K562 (cell line): ENCODE measurements around the gene RAB14. TPM values are rescaled to one million over a fixed set of nuclear protein-coding genes. Genes with fewer than 3 reads are reported as not detected.

Source experiments
- ATAC-seq: fragments of 200-7000 bp; cut with Tn5 transposase; 3 replicates; pipeline ENCODE4 v1.9.1; 2020; ENCODE audit warnings: moderate library complexity
- BruUV-seq: library from RNA; stranded (reverse); fragments of 400-500 nt; replicated peaks from 2 replicates; lab custom pipeline; 2021; lab: Mats Ljungman, UMichigan
- CTCF ChIA-PET: fragments of 300-600 bp; formaldehyde crosslinking; extraction: SDS; loops from one replicate; lab custom pipeline; 2021; ENCODE audit warnings: low intra/inter-chr PET ratio; lab: Yijun Ruan, JAX
- POLR2A ChIA-PET: fragments of 300-600, 350-650 bp; sonication (Branson Sonifier 250); formaldehyde crosslinking; extraction: SDS; loops from one replicate; lab custom pipeline; 2021; ENCODE audit warnings: antibody characterized with exemption, inconsistent platforms; lab: Yijun Ruan, JAX
- DNase-seq, 4 experiments: peaks; one replicate each; pipeline versions ENCODE4 v3.0.0 to v3.0.0-alpha.2; 2011 to 2018; ENCODE audit warnings: low spot score in 3 of 4, mixed read lengths in 3 of 4; ENCODE audit errors: extremely low read depth in 1 of 4
- FAIRE-seq: peaks from 2 replicates; lab custom pipeline; 2011; peaks lifted over from hg19 to GRCh38; lab: Jason Lieb, UNC
- H2AFZ ChIP-seq: 2 replicates; pipeline ENCODE4 v1.6.0; 2011; ENCODE audit warnings: low read depth, low read length, control low read depth, inconsistent platforms
- H3K27ac ChIP-seq: fragments of 200-600 bp; 3 replicates; pipeline ENCODE4 v1.8.0; 2011; ENCODE audit warnings: low read depth, mild to moderate bottlenecking, control low read depth, inconsistent platforms, low read length, moderate library complexity, mixed read lengths; ENCODE audit errors: extremely low read depth
- H3K27me3 ChIP-seq, 2 experiments: fragments of 300-600 bp in 1 of 2; 2 replicates in 1 of 2; 3 replicates in 1 of 2; pipeline versions ENCODE4 v1.6.0 to v1.8.0; 2011; ENCODE audit warnings: inconsistent platforms in 2 of 2, low read length in 2 of 2, mild to moderate bottlenecking in 1 of 2, mixed read lengths in 1 of 2, moderate library complexity in 1 of 2; ENCODE audit not compliant: control insufficient read depth in 2 of 2, insufficient read depth in 2 of 2
- H3K36me3 ChIP-seq: fragments of 300-600 bp; 3 replicates; pipeline ENCODE4 v1.8.0; 2011; ENCODE audit warnings: mild to moderate bottlenecking, low read length, inconsistent platforms; ENCODE audit not compliant: control insufficient read depth, insufficient read depth
- H3K4me1 ChIP-seq, 2 experiments: fragments of 200-600 bp in 1 of 2; replicated peaks in 1 of 2; 2 replicates in 1 of 2; 3 replicates in 1 of 2; pipeline versions ENCODE4 v1.5.1 to v1.8.0; 2011; ENCODE audit warnings: inconsistent platforms in 2 of 2, low read length in 2 of 2, mild to moderate bottlenecking in 1 of 2, mixed read lengths in 1 of 2, moderate library complexity in 1 of 2; ENCODE audit not compliant: control insufficient read depth in 2 of 2, insufficient read depth in 2 of 2
- H3K4me2 ChIP-seq: 2 replicates; pipeline ENCODE4 v1.6.1; 2011; ENCODE audit warnings: low read length, control low read depth, inconsistent platforms, mixed read lengths; ENCODE audit not compliant: insufficient read depth
- H3K4me3 ChIP-seq: fragments of 200-600 bp; sonication (generic), shearing (Covaris generic); 2 replicates; pipeline ENCODE4 v1.5.1; 2016; ENCODE audit warnings: control low read depth, inconsistent platforms
- H3K79me2 ChIP-seq: fragments of 200-600 bp; 3 replicates; pipeline ENCODE4 v1.8.0; 2011; ENCODE audit warnings: low read length, inconsistent platforms; ENCODE audit not compliant: control insufficient read depth, insufficient read depth
- H3K9ac ChIP-seq, 2 experiments: 2 replicates each; pipeline versions ENCODE4 v1.6.0 to v1.6.1; 2011; ENCODE audit warnings: low read depth in 2 of 2, low read length in 2 of 2, control low read depth in 1 of 2, inconsistent platforms in 1 of 2, mild to moderate bottlenecking in 1 of 2, mixed read lengths in 1 of 2; ENCODE audit not compliant: insufficient read depth in 1 of 2
- H3K9me1 ChIP-seq: one replicate; pipeline ENCODE4 v1.6.0; 2011; ENCODE audit warnings: inconsistent platforms, mild to moderate bottlenecking, low read length, moderate library complexity; ENCODE audit not compliant: control insufficient read depth, insufficient read depth
- H3K9me3 ChIP-seq: replicated peaks from 2 replicates; pipeline ENCODE4 v1.5.1; 2011; ENCODE audit warnings: low read depth, low read length, inconsistent platforms; ENCODE audit not compliant: control insufficient read depth, insufficient read depth
- H4K20me1 ChIP-seq: replicated peaks from 2 replicates; pipeline ENCODE4 v1.6.1; 2011; ENCODE audit warnings: low read length, inconsistent platforms, mixed read lengths; ENCODE audit not compliant: control insufficient read depth, insufficient read depth
- E2F1 ChIP-seq: sonication (generic); formaldehyde crosslinking; IDR thresholded peaks from 2 replicates; pipeline ENCODE4 v1.8.1; 2023; ENCODE audit warnings: mild to moderate bottlenecking, missing genetic modification reagents, moderate library complexity
- GABPB1 ChIP-seq: sonication (generic); formaldehyde crosslinking; IDR thresholded peaks from 2 replicates; pipeline ENCODE4 v1.8.0; 2022; ENCODE audit warnings: mild to moderate bottlenecking, missing genetic modification reagents
- KLF10 ChIP-seq: fragments of 250-450 bp; sonication (Bioruptor Pico); IDR thresholded peaks from 2 replicates; pipeline ENCODE4 v1.6.1; 2021; ENCODE audit warnings: matching md5 sums
- MEIS2 ChIP-seq: fragments of 450-650 bp; IDR thresholded peaks from 2 replicates; pipeline ENCODE4 v1.6.1; 2014; ENCODE audit warnings: mild to moderate bottlenecking; ENCODE audit not compliant: partially characterized antibody
- NCOA2 ChIP-seq, 2 experiments: fragments of 450-650 bp; IDR thresholded peaks; 2 replicates each; pipeline ENCODE4 v1.6.1; 2018; ENCODE audit warnings: mild to moderate bottlenecking in 2 of 2, moderate library complexity in 1 of 2; ENCODE audit not compliant: partially characterized antibody in 2 of 2
- NFIX ChIP-seq: fragments of 250-450 bp; sonication (Bioruptor Pico); IDR thresholded peaks from 2 replicates; pipeline ENCODE4 v1.4.0; 2020; ENCODE audit warnings: low read depth, mild to moderate bottlenecking, moderate library complexity
- NR4A1 ChIP-seq, 2 experiments: fragments of 250-450 bp in 1 of 2; fragments of 450-650 bp in 1 of 2; sonication (Bioruptor Pico) in 1 of 2; IDR thresholded peaks; 2 replicates each; pipeline versions ENCODE4 v1.4.0 to v1.6.1; 2016 to 2020; ENCODE audit warnings: mild to moderate bottlenecking in 2 of 2, missing compliant biosample characterization in 1 of 2, missing genetic modification characterization in 1 of 2, moderate library complexity in 1 of 2
- PHB ChIP-seq: fragments of 250-450 bp; sonication (Bioruptor Pico); IDR thresholded peaks from 2 replicates; pipeline ENCODE4 v1.5.0; 2021
- POU5F1 ChIP-seq: fragments of 150-350 bp; IDR thresholded peaks from 2 replicates; pipeline ENCODE4 v1.6.1; 2014; ENCODE audit warnings: borderline replicate concordance, low read length, low read depth, mild to moderate bottlenecking; ENCODE audit not compliant: partially characterized antibody
- RFX5 ChIP-seq: IDR thresholded peaks from 2 replicates; pipeline ENCODE4 v1.6.1; 2011; ENCODE audit warnings: low read depth, mild to moderate bottlenecking, improper control_type of control experiment, low read length
- SIRT6 ChIP-seq: IDR thresholded peaks from one replicate; pipeline ENCODE4 v1.6.1; 2012; ENCODE audit warnings: low read depth, mild to moderate bottlenecking, control low read depth, inconsistent platforms, low read length, moderate library complexity
- SMARCC2 ChIP-seq: fragments of 450-650 bp; IDR thresholded peaks from 2 replicates; pipeline ENCODE4 v1.6.1; 2017; ENCODE audit warnings: antibody characterized with exemption, moderate library complexity, mild to moderate bottlenecking, low read depth
- ZBTB1 ChIP-seq: sonication (generic); formaldehyde crosslinking; IDR thresholded peaks from 2 replicates; pipeline ENCODE4 v1.8.1; 2023; ENCODE audit warnings: missing genetic modification reagents, low read depth, mild to moderate bottlenecking, borderline replicate concordance
- ZNF140 ChIP-seq: fragments of 250-450 bp; sonication (Bioruptor Pico); IDR thresholded peaks from 2 replicates; pipeline ENCODE4 v1.8.0; 2021; ENCODE audit warnings: moderate library complexity, mild to moderate bottlenecking, inconsistent platforms
- ZNF41 ChIP-seq: fragments of 250-450 bp; sonication (Bioruptor Pico); conservative IDR thresholded peaks from 2 replicates; pipeline ENCODE4 v1.4.0; 2020; ENCODE audit warnings: mild to moderate bottlenecking
- ZNF77 ChIP-seq: fragments of 250-450 bp; sonication (Bioruptor Pico); IDR thresholded peaks from 2 replicates; pipeline ENCODE4 v1.5.0; 2020
- WGBS: fragments of 100-300 bp; shearing (Covaris generic); methylation state at CpG from one replicate; pipeline ENCODE4 v1.1.6; 2016; ENCODE audit warnings: low coverage, mixed read lengths; ENCODE audit not compliant: insufficient coverage; ENCODE audit errors: missing lambda C conversion rate; 5-methylcytosine and 5-hydroxymethylcytosine counted together
- in situ Hi-C: fragments of 300-500 bp; cut with MboI; formaldehyde crosslinking; loops from 4 replicates; pipeline ENCODE4 v1.15.0; 2018; ENCODE audit warnings: inconsistent platforms, mixed read lengths
- intact Hi-C: fragments of 100-400 bp; cut with micrococcal nuclease; formaldehyde crosslinking; loops from 2 replicates; pipeline ENCODE4 v1.14.2; 2022
- polyA plus RNA-seq, 8 experiments: library from polyadenylated mRNA; depleted of rRNA in 4 of 8; stranded (reverse) in 5 of 8; unstranded in 3 of 8; fragments of >200 nt; fragmentation: Nextera tagmentation in 2 of 8; fragmentation: Illumina TruSeq in 1 of 8; extraction: Ambion mirVana in 2 of 8; extraction: Trizol in 1 of 8; gene quantifications; 2 replicates each; pipeline versions ENCODE4 v1.2.1 to v1.2.3, GENCODE V29; 2011 to 2014; ENCODE audit warnings: inconsistent platforms in 1 of 8, missing spikeins in 1 of 8
- total RNA-seq, 7 experiments: library from RNA; depleted of rRNA in 6 of 7; stranded (reverse); fragments of >200 nt in 6 of 7; fragmentation: Illumina TruSeq in 2 of 7; extraction: Trizol in 2 of 7; gene quantifications; 2 replicates each; pipeline versions ENCODE4 v1.2.1 to v1.2.3, GENCODE V29; 2011 to 2021; ENCODE audit warnings: low replicate concordance in 1 of 7

The RAB14 gene
- total and polyA plus RNA-seq, 9 of the 15 experiments (the other 6 are each of a cell fraction or from before 2014, with no cell fraction given): 10.3 to 41.8 (median 20.9) TPM

DNA sequence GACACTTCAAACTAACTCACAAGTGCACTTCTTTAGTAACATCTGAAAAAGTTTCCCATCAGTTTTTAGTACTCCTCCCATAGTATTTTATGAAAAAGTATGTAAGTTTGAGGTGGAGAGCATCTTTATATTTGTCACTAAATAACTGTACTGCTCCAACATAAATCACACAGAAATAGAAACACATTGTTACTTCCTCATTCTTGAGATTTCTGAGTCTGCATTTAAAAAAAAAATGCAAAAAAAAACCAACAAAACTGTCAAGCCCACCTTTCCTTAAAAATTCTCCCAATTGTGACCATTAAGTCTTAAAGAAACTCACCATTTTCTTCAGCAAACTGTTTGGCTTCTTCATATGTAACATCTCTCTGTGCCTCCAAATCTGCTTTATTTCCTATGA, 18.7 kb downstream of the RAB14 start:
- in situ Hi-C loops: no loop called here

GRCh38 chr9:121182101-121182836, 19.4 kb downstream of the RAB14 start:
- no peaks in the 10 kb centered on the region for H3K9me3 ChIP-seq
- in situ Hi-C loops: no loop called here
- no TSS peak for BruUV-seq
- no peak overlapping the region for H3K4me3 ChIP-seq
- H2AFZ ChIP-seq: no peak overlapping the region
- ATAC-seq (no peak), DNase-seq (no peak), FAIRE-seq (no peak)
- intact Hi-C loops: no loop called here
- no peak overlapping the region for H3K9ac ChIP-seq
- H3K4me1 ChIP-seq: no peaks in the 10 kb centered on the region; a peak in 2 of 5 replicates
- WGBS: 84% methylated on average over 3 of the region's 3 CpGs
- H3K9me1 ChIP-seq: no peaks in the 10 kb centered on the region
- no peaks in the 10 kb centered on the region for H4K20me1 ChIP-seq
- H3K36me3 ChIP-seq: peaks cover 88% of the 10 kb centered on the region
- POLR2A ChIA-PET: interaction anchor here (0.7 to 1.2 kb wide), 2 partner anchors 16 kb away, joined by 3 to 5 read pairs; no protein-coding TSS in a partner anchor
- no peak overlapping the region for H3K4me2 ChIP-seq
- H3K27ac ChIP-seq: no peak overlapping the region
- peaks cover 40% of the 10 kb centered on the region for H3K79me2 ChIP-seq
- no peaks in the 10 kb centered on the region for H3K27me3 ChIP-seq
- CTCF ChIA-PET: no interaction called here
- no peak for TF ChIP-seq NR4A1 (CRISPR knock-in tag; IDR thresholded peaks at IDR 0.05)
- TF ChIP-seq NR4A1 (tag; IDR thresholded peaks at IDR 0.05): no peak
- TF ChIP-seq RFX5: no peak
- TF ChIP-seq NCOA2 (IDR thresholded peaks at IDR 0.05; ENCODE audit: partially characterized antibody in 2 of 2): no peak
- no peak for TF ChIP-seq KLF10 (CRISPR knock-in tag)
- no peak for TF ChIP-seq E2F1
- TF ChIP-seq SMARCC2: no peak
- TF ChIP-seq SIRT6: no peak
- TF ChIP-seq ZNF77 (CRISPR knock-in tag): no peak
- no peak for TF ChIP-seq ZNF41 (CRISPR knock-in tag)
- TF ChIP-seq GABPB1 (CRISPR knock-in tag): no peak
- TF ChIP-seq POU5F1: no peak
- no peak for TF ChIP-seq ZBTB1 (CRISPR knock-in tag)
- TF ChIP-seq ZNF140 (CRISPR knock-in tag): no peak
- no peak for TF ChIP-seq PHB (CRISPR knock-in tag)

More for the DNA sequence above, 18.7 kb downstream of the RAB14 start:
- no peak for ATAC-seq
- Histone ChIP-seq H3K27me3 (no peaks in the 10 kb centered on the region), H3K4me1 (no peaks in the 10 kb centered on the region; a peak in 3 of 5 replicates), H3K4me3 (no peak overlapping the region), H3K4me2 (no peak overlapping the region), H4K20me1 (no peaks in the 10 kb centered on the region), H3K9me1 (no peaks in the 10 kb centered on the region), H2AFZ (no peak overlapping the region), H3K9me3 (no peaks in the 10 kb centered on the region), H3K36me3 (peaks cover 87% of the 10 kb centered on the region), H3K27ac (no peak overlapping the region), H3K9ac (no peak overlapping the region), H3K79me2 (peaks cover 47% of the 10 kb centered on the region)
- POLR2A ChIA-PET: interaction anchor here (0.6 kb wide), 1 partner anchor 11 kb away, joined by 3 read pairs; no protein-coding TSS in a partner anchor
- CTCF ChIA-PET: no interaction called here
- no peak for DNase-seq
- FAIRE-seq: no peak
- intact Hi-C loops: no loop called here
- TF ChIP-seq NFIX (CRISPR knock-in tag): no peak
- peak; percentile 10 for TF ChIP-seq MEIS2
- BruUV-seq: no TSS peak
